NCI-H146 (cell line): ENCODE data around the gene PYCR2.

Source experiments
- DNase-seq: peaks from one replicate; lab custom pipeline; 2025; lab: John Stamatoyannopoulos, UW

Gene PYCR2

GRCh38 chr1:225876900-225877510 is 47.0 kb downstream of the PYCR2 start:
- DNase-seq = no peak

- DNase-seq = peak; percentile 25
Measured at GRCh38 chr1:225875044-225875815, 48.8 kb downstream of the PYCR2 start.

- no peak for DNase-seq
Measured at GRCh38 chr1:225874431-225874830, 49.6 kb downstream of the PYCR2 start.

GRCh38 chr1:225873281-225873850 is 50.7 kb downstream of the PYCR2 start:
- DNase-seq = no peak

GRCh38 chr1:225872075-225872430 is 52.0 kb downstream of the PYCR2 start:
- no peak for DNase-seq

- DNase-seq = peak; percentile 69
Measured at GRCh38 chr1:225871359-225872074, 52.5 kb downstream of the PYCR2 start.

- peak; percentile 43 for DNase-seq
Measured at GRCh38 chr1:225870911-225871310, 53.1 kb downstream of the PYCR2 start.
